K562 (cell line): Measurements from ENCODE around the gene SPEG. TPM values are rescaled to one million over a fixed set of nuclear protein-coding genes. Genes with fewer than 3 reads are reported as not detected.

ENCODE experiments used
- ATAC-seq: fragments of 200-7000 bp; cut with Tn5 transposase; 3 replicates; pipeline ENCODE4 v1.9.1; 2020; ENCODE audit warnings: moderate library complexity
- BruUV-seq: library from RNA; stranded (reverse); fragments of 400-500 nt; replicated peaks from 2 replicates; lab custom pipeline; 2021; lab: Mats Ljungman, UMichigan
- CTCF ChIA-PET: fragments of 300-600 bp; formaldehyde crosslinking; extraction: SDS; loops from one replicate; lab custom pipeline; 2021; ENCODE audit warnings: low intra/inter-chr PET ratio; lab: Yijun Ruan, JAX
- POLR2A ChIA-PET: fragments of 300-600, 350-650 bp; sonication (Branson Sonifier 250); formaldehyde crosslinking; extraction: SDS; loops from one replicate; lab custom pipeline; 2021; ENCODE audit warnings: antibody characterized with exemption, inconsistent platforms; lab: Yijun Ruan, JAX
- DNase-seq, 4 experiments: peaks; one replicate each; pipeline versions ENCODE4 v3.0.0 to v3.0.0-alpha.2; 2011 to 2018; ENCODE audit warnings: low spot score in 3 of 4, mixed read lengths in 3 of 4; ENCODE audit errors: extremely low read depth in 1 of 4
- FAIRE-seq: peaks from 2 replicates; lab custom pipeline; 2011; peaks lifted over from hg19 to GRCh38; lab: Jason Lieb, UNC
- H2AFZ ChIP-seq: 2 replicates; pipeline ENCODE4 v1.6.0; 2011; ENCODE audit warnings: low read depth, low read length, control low read depth, inconsistent platforms
- H3K27ac ChIP-seq: fragments of 200-600 bp; 3 replicates; pipeline ENCODE4 v1.8.0; 2011; ENCODE audit warnings: low read depth, mild to moderate bottlenecking, control low read depth, inconsistent platforms, low read length, moderate library complexity, mixed read lengths; ENCODE audit errors: extremely low read depth
- H3K27me3 ChIP-seq, 2 experiments: fragments of 300-600 bp in 1 of 2; 2 replicates in 1 of 2; 3 replicates in 1 of 2; pipeline versions ENCODE4 v1.6.0 to v1.8.0; 2011; ENCODE audit warnings: inconsistent platforms in 2 of 2, low read length in 2 of 2, mild to moderate bottlenecking in 1 of 2, mixed read lengths in 1 of 2, moderate library complexity in 1 of 2; ENCODE audit not compliant: control insufficient read depth in 2 of 2, insufficient read depth in 2 of 2
- H3K36me3 ChIP-seq: fragments of 300-600 bp; 3 replicates; pipeline ENCODE4 v1.8.0; 2011; ENCODE audit warnings: mild to moderate bottlenecking, low read length, inconsistent platforms; ENCODE audit not compliant: control insufficient read depth, insufficient read depth
- H3K4me1 ChIP-seq, 2 experiments: fragments of 200-600 bp in 1 of 2; replicated peaks in 1 of 2; 2 replicates in 1 of 2; 3 replicates in 1 of 2; pipeline versions ENCODE4 v1.5.1 to v1.8.0; 2011; ENCODE audit warnings: inconsistent platforms in 2 of 2, low read length in 2 of 2, mild to moderate bottlenecking in 1 of 2, mixed read lengths in 1 of 2, moderate library complexity in 1 of 2; ENCODE audit not compliant: control insufficient read depth in 2 of 2, insufficient read depth in 2 of 2
- H3K4me2 ChIP-seq: 2 replicates; pipeline ENCODE4 v1.6.1; 2011; ENCODE audit warnings: low read length, control low read depth, inconsistent platforms, mixed read lengths; ENCODE audit not compliant: insufficient read depth
- H3K4me3 ChIP-seq: fragments of 200-600 bp; sonication (generic), shearing (Covaris generic); 2 replicates; pipeline ENCODE4 v1.5.1; 2016; ENCODE audit warnings: control low read depth, inconsistent platforms
- H3K79me2 ChIP-seq: fragments of 200-600 bp; 3 replicates; pipeline ENCODE4 v1.8.0; 2011; ENCODE audit warnings: low read length, inconsistent platforms; ENCODE audit not compliant: control insufficient read depth, insufficient read depth
- H3K9ac ChIP-seq, 2 experiments: 2 replicates each; pipeline versions ENCODE4 v1.6.0 to v1.6.1; 2011; ENCODE audit warnings: low read depth in 2 of 2, low read length in 2 of 2, control low read depth in 1 of 2, inconsistent platforms in 1 of 2, mild to moderate bottlenecking in 1 of 2, mixed read lengths in 1 of 2; ENCODE audit not compliant: insufficient read depth in 1 of 2
- H3K9me1 ChIP-seq: one replicate; pipeline ENCODE4 v1.6.0; 2011; ENCODE audit warnings: inconsistent platforms, mild to moderate bottlenecking, low read length, moderate library complexity; ENCODE audit not compliant: control insufficient read depth, insufficient read depth
- H3K9me3 ChIP-seq: replicated peaks from 2 replicates; pipeline ENCODE4 v1.5.1; 2011; ENCODE audit warnings: low read depth, low read length, inconsistent platforms; ENCODE audit not compliant: control insufficient read depth, insufficient read depth
- H4K20me1 ChIP-seq: replicated peaks from 2 replicates; pipeline ENCODE4 v1.6.1; 2011; ENCODE audit warnings: low read length, inconsistent platforms, mixed read lengths; ENCODE audit not compliant: control insufficient read depth, insufficient read depth
- ADNP ChIP-seq: fragments of 200-800 bp; sonication (Bioruptor generic); IDR thresholded peaks from 2 replicates; pipeline ENCODE4 v1.6.1; 2016; ENCODE audit warnings: missing genetic modification characterization, missing compliant biosample characterization
- CBFA2T2 ChIP-seq: fragments of 450-650 bp; conservative IDR thresholded peaks from 2 replicates; pipeline ENCODE4 v1.6.1; 2017; ENCODE audit warnings: mild to moderate bottlenecking
- CBFA2T3 ChIP-seq: fragments of 450-650 bp; IDR thresholded peaks from 2 replicates; pipeline ENCODE4 v1.6.1; 2017
- ETV5 ChIP-seq: sonication (generic); formaldehyde crosslinking; IDR thresholded peaks from 2 replicates; pipeline ENCODE4 v1.4.0; 2020; ENCODE audit warnings: low read depth, mild to moderate bottlenecking, missing genetic modification reagents
- ETV6 ChIP-seq, 3 experiments: fragments of 150-350 bp in 1 of 3; sonication (generic) in 1 of 3; formaldehyde crosslinking in 1 of 3; IDR thresholded peaks; 2 replicates each; pipeline versions ENCODE4 v1.6.1 to v1.8.0; 2014 to 2022; ENCODE audit warnings: borderline replicate concordance in 2 of 3, low read depth in 2 of 3, antibody characterized with exemption in 1 of 3, low read length in 1 of 3, mild to moderate bottlenecking in 1 of 3, missing genetic modification reagents in 1 of 3
- RBFOX2 ChIP-seq: fragments of 200-400 bp; formaldehyde crosslinking; IDR thresholded peaks from 2 replicates; pipeline ENCODE4 v1.6.1; 2017; ENCODE audit warnings: low read depth, mild to moderate bottlenecking, low read length, moderate library complexity
- SMAD4 ChIP-seq: fragments of 250-450 bp; sonication (Bioruptor Pico); conservative IDR thresholded peaks from 2 replicates; pipeline ENCODE4 v1.8.0; 2021; ENCODE audit warnings: inconsistent platforms, mild to moderate bottlenecking, moderate library complexity
- SUPT5H ChIP-seq: fragments of 450-650 bp; IDR thresholded peaks from 2 replicates; pipeline ENCODE4 v1.6.1; 2016
- YY1 ChIP-seq, 3 experiments: IDR thresholded peaks; 2 replicates each; pipeline ENCODE4 v1.6.1; 2011; ENCODE audit warnings: low read length in 2 of 3, mild to moderate bottlenecking in 2 of 3, moderate library complexity in 2 of 3, borderline replicate concordance in 1 of 3, control low read depth in 1 of 3, low read depth in 1 of 3; ENCODE audit not compliant: insufficient read depth in 3 of 3, insufficient replicate concordance in 2 of 3, control insufficient read depth in 1 of 3, insufficient read length in 1 of 3; ENCODE audit errors: extremely low read depth in 1 of 3
- WGBS: fragments of 100-300 bp; shearing (Covaris generic); methylation state at CpG from one replicate; pipeline ENCODE4 v1.1.6; 2016; ENCODE audit warnings: low coverage, mixed read lengths; ENCODE audit not compliant: insufficient coverage; ENCODE audit errors: missing lambda C conversion rate; 5-methylcytosine and 5-hydroxymethylcytosine counted together
- in situ Hi-C: fragments of 300-500 bp; cut with MboI; formaldehyde crosslinking; loops from 4 replicates; pipeline ENCODE4 v1.15.0; 2018; ENCODE audit warnings: inconsistent platforms, mixed read lengths
- intact Hi-C: fragments of 100-400 bp; cut with micrococcal nuclease; formaldehyde crosslinking; loops from 2 replicates; pipeline ENCODE4 v1.14.2; 2022
- polyA plus RNA-seq, 8 experiments: library from polyadenylated mRNA; depleted of rRNA in 4 of 8; stranded (reverse) in 5 of 8; unstranded in 3 of 8; fragments of >200 nt; fragmentation: Nextera tagmentation in 2 of 8; fragmentation: Illumina TruSeq in 1 of 8; extraction: Ambion mirVana in 2 of 8; extraction: Trizol in 1 of 8; gene quantifications; 2 replicates each; pipeline versions ENCODE4 v1.2.1 to v1.2.3, GENCODE V29; 2011 to 2014; ENCODE audit warnings: inconsistent platforms in 1 of 8, missing spikeins in 1 of 8
- total RNA-seq, 7 experiments: library from RNA; depleted of rRNA in 6 of 7; stranded (reverse); fragments of >200 nt in 6 of 7; fragmentation: Illumina TruSeq in 2 of 7; extraction: Trizol in 2 of 7; gene quantifications; 2 replicates each; pipeline versions ENCODE4 v1.2.1 to v1.2.3, GENCODE V29; 2011 to 2021; ENCODE audit warnings: low replicate concordance in 1 of 7
- TF ChIP-seq, protein P1 (sequence below): fragments of 250-450 bp; sonication (Bioruptor Pico); IDR thresholded peaks from 2 replicates; pipeline ENCODE4 v1.4.0; 2020; ENCODE audit warnings: mild to moderate bottlenecking, moderate library complexity, borderline replicate concordance
- TF ChIP-seq, protein P2 (sequence below): fragments of 200-800 bp; sonication (Bioruptor generic); IDR thresholded peaks from 2 replicates; pipeline ENCODE4 v1.6.1; 2017; ENCODE audit warnings: missing genetic modification characterization, missing compliant biosample characterization
- TF ChIP-seq, protein P3 (sequence below): sonication (generic); formaldehyde crosslinking; IDR thresholded peaks from 2 replicates; pipeline ENCODE4 v1.8.0; 2022; ENCODE audit warnings: missing genetic modification reagents, mild to moderate bottlenecking, moderate library complexity, borderline replicate concordance

The SPEG gene
- total and polyA plus RNA-seq, 9 of the 15 experiments (the other 6 are each of a cell fraction or from before 2014, with no cell fraction given) = 0.49 to 8.7 (median 3.0) TPM

DNA sequence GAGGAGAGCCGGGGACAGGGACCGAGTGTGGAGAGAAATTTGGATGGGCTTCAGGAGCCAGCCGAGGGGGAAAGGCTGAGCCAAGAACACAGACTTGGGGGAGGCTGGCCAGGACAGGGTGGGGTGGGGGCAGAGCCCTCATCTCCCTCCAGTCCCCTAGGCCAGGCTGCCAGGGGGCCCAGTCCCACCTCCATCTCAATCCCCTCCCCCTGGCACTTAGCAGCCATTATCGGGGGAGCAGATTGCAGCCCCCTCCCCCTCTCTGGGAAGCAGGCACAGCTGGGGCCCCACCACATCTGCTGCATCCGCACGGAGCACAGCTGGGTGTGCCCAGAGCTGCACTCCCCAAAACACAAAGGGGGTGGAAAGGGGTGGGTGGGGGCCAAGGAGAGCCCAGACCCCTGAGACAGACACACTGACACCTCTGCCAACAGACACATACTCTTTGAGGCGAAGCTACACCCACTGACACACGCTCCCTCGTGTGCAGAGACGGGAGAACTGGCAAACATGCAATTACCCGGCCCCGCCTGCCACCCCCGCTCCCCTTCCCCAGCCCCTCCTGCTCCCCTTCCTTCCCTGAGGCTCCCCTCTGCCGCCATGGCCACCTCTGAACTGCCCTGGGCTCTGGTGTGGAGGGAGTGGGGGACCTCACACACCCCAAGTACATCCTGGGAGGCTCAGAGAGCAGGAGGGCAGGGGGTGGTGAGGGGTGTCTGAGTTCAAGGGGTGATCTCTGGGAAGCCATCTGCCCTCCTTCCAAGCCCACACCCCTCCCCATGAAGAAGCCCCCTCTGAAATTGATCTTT is 74.5 kb downstream of the SPEG start:
- Histone ChIP-seq H2AFZ (no peak overlapping the region), H3K4me3 (no peak overlapping the region)
- POLR2A ChIA-PET = interaction anchor here (1.0 to 3.4 kb wide), 2 partner anchors 9 to 18 kb away, joined by 3 to 37 read pairs; partner anchors contain the start of gene GMPPA
- 13% methylated on average over 1 of the region's 14 CpGs for WGBS
- peak; percentile 43; the same call in 1 of the 2 replicates for TF ChIP-seq RBFOX2
- TF ChIP-seq ETV6 (IDR thresholded peaks at IDR 0.05; ENCODE audit: borderline replicate concordance in 1 of 2, low read depth in 2 of 2, low read length in 1 of 2) = no peak
- no peak for TF ChIP-seq ETV6 (CRISPR knock-in tag; IDR thresholded peaks at IDR 0.05; ENCODE audit: borderline replicate concordance)
- no peak for TF ChIP-seq SMAD4 (CRISPR knock-in tag)
- TF ChIP-seq, protein P1, sequence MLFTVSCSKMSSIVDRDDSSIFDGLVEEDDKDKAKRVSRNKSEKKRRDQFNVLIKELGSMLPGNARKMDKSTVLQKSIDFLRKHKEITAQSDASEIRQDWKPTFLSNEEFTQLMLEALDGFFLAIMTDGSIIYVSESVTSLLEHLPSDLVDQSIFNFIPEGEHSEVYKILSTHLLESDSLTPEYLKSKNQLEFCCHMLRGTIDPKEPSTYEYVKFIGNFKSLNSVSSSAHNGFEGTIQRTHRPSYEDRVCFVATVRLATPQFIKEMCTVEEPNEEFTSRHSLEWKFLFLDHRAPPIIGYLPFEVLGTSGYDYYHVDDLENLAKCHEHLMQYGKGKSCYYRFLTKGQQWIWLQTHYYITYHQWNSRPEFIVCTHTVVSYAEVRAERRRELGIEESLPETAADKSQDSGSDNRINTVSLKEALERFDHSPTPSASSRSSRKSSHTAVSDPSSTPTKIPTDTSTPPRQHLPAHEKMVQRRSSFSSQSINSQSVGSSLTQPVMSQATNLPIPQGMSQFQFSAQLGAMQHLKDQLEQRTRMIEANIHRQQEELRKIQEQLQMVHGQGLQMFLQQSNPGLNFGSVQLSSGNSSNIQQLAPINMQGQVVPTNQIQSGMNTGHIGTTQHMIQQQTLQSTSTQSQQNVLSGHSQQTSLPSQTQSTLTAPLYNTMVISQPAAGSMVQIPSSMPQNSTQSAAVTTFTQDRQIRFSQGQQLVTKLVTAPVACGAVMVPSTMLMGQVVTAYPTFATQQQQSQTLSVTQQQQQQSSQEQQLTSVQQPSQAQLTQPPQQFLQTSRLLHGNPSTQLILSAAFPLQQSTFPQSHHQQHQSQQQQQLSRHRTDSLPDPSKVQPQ (CRISPR knock-in tag) = no peak
- peak in 1 of 3 experiments; percentile 9 for TF ChIP-seq YY1 (IDR thresholded peaks at IDR 0.05; ENCODE audit: borderline replicate concordance in 1 of 3, control insufficient read depth in 1 of 3, extremely low read depth in 1 of 3, insufficient read depth in 3 of 3, insufficient read length in 1 of 3, insufficient replicate concordance in 2 of 3, low read depth in 1 of 3, low read length in 2 of 3)
- 0 out of 2 replicates have a peak, but pooled peaks have one; percentile 3 for TF ChIP-seq SUPT5H
- TF ChIP-seq CBFA2T2 = peak; percentile 40
- TF ChIP-seq, protein P2, sequence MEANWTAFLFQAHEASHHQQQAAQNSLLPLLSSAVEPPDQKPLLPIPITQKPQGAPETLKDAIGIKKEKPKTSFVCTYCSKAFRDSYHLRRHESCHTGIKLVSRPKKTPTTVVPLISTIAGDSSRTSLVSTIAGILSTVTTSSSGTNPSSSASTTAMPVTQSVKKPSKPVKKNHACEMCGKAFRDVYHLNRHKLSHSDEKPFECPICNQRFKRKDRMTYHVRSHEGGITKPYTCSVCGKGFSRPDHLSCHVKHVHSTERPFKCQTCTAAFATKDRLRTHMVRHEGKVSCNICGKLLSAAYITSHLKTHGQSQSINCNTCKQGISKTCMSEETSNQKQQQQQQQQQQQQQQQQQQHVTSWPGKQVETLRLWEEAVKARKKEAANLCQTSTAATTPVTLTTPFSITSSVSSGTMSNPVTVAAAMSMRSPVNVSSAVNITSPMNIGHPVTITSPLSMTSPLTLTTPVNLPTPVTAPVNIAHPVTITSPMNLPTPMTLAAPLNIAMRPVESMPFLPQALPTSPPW (CRISPR knock-in tag) = no peak
- no peak for TF ChIP-seq ETV5
- TF ChIP-seq CBFA2T3 = peak; percentile 55
- TF ChIP-seq, protein P3, sequence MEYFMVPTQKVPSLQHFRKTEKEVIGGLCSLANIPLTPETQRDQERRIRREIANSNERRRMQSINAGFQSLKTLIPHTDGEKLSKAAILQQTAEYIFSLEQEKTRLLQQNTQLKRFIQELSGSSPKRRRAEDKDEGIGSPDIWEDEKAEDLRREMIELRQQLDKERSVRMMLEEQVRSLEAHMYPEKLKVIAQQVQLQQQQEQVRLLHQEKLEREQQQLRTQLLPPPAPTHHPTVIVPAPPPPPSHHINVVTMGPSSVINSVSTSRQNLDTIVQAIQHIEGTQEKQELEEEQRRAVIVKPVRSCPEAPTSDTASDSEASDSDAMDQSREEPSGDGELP (CRISPR knock-in tag) = no peak
- no peak for TF ChIP-seq ADNP (tag)
- TF ChIP-seq, all 486 proteins: peak for 5
- intact Hi-C loops = no loop called here
- in situ Hi-C loops = no loop called here
- DNase-seq (peak in 1 of 4 experiments; percentile 19), ATAC-seq (peak; percentile 14), FAIRE-seq (no peak)
- no TSS peak for BruUV-seq
- no peaks in the 10 kb centered on the region for H3K9me1 ChIP-seq
- no peaks in the 10 kb centered on the region; the same call in 2 of the 3 replicates for H3K79me2 ChIP-seq
- no peaks in the 10 kb centered on the region for H3K9me3 ChIP-seq
- peak overlapping the region; percentile 78 for H3K4me2 ChIP-seq
- peak overlapping the region; percentile 89 for H3K27ac ChIP-seq
- H4K20me1 ChIP-seq = no peaks in the 10 kb centered on the region
- H3K9ac ChIP-seq = peak overlapping the region; percentile 63 to 78
- CTCF ChIA-PET = interaction anchor here (0.7 to 1.4 kb wide), 3 partner anchors 14 to 107 kb away, joined by 3 to 8 read pairs (median 3); a partner anchor contains a TSS
- H3K36me3 ChIP-seq = peaks cover 35% of the 10 kb centered on the region; the same call in 1 of the 3 replicates
- peaks cover 64 to 92% of the 10 kb centered on the region in 2 experiments for H3K4me1 ChIP-seq
- H3K27me3 ChIP-seq = no peaks in the 10 kb centered on the region
